ENCODE results near the gene TMIE.
"Not testable (repeated sequence)": the region's sequence is repeated elsewhere in the genome, so short reads cannot be mapped to it uniquely, and the experiment has no call there.

Gene TMIE

DNA sequence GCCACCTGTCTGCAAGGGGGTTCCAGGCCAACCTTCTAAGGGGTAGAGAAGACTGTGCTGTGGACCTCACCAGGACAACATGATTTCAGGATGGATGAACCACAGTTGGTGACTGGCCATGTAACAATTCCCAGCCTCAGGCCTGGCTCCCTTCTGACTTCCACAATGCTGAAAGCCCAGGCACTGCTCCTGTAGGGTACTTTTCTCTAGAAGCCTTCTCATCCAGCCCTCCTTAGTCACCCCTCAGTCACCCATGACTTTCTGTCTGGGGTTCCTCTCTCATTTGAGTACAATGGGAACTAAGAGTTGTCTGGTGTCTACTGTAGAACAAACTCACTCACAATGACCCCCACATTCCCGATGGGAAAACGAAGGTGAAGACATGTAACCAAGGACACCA lies 16.3 kb upstream of the TMIE start:
- FAIRE-seq (no peak), DNase-seq (ENCODE audit: low spot score) (no peak)

DNA sequence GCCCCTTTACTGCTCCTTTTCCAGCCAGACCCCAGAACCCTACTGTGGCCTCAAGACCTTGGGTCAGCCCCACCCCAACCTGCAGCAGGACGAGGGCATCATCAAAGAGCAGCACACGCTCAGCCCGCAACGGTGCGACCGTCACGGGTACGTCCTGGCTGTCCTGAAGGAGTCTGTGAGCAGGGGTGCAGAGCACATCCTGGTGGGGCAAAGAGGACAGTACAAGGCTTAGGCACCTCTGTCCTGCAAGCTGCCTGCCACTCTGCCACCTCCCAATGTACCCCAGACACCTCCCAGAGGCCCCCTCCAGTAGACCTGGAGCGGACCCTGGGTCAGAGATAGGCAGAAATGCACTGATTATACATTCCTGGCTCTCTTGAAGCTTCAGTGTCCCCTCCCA lies 15.7 kb upstream of the TMIE start:
- FAIRE-seq = no peak
- no peak for DNase-seq (ENCODE audit: low spot score)

DNA sequence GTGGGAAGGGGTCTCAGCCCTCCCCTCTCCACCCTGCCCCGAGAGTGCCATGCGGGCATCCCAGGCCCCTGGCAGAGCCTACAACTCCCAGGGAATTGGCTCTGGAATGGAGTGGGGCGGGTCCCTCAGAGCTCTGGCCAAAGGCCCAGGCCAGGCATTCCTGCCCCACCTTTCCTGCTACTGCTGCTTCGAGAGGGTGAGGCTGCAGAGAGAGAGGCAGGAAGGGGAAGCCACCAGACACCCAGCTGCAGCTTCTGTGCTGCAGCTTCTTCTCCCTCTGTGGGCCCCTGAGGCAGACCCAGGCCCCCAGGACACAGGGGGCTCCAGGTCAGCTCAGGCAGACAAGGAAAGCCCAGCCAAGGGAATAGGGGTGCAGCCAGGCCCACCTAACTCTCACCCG lies 10.4 kb upstream of the TMIE start:
- no peak for DNase-seq (ENCODE audit: low spot score)
- FAIRE-seq = no peak

DNA sequence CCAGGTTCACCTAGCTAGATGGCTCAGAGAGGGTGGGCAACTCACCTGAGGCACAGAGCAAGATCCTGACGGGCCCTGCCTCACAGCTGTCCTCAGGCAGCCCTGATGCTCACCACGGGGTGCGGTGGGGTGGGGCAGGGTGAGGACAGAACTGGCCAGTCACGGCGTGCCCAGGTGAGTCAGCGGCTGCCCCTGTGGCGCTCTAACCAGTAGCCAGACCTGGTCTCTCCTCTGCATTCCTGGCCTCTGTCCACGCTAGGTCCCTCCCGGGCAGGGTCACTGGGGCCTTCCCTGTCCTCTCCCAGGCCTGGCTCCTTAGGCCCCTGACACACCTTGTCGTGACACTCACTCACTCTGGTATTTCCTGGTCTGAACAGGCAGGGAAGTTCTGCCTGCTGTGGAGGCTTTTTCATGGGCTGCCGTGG lies 8.6 kb upstream of the TMIE start:
- DNase-seq (ENCODE audit: low spot score) (peak; percentile 86), FAIRE-seq (peak; percentile 46)

DNA sequence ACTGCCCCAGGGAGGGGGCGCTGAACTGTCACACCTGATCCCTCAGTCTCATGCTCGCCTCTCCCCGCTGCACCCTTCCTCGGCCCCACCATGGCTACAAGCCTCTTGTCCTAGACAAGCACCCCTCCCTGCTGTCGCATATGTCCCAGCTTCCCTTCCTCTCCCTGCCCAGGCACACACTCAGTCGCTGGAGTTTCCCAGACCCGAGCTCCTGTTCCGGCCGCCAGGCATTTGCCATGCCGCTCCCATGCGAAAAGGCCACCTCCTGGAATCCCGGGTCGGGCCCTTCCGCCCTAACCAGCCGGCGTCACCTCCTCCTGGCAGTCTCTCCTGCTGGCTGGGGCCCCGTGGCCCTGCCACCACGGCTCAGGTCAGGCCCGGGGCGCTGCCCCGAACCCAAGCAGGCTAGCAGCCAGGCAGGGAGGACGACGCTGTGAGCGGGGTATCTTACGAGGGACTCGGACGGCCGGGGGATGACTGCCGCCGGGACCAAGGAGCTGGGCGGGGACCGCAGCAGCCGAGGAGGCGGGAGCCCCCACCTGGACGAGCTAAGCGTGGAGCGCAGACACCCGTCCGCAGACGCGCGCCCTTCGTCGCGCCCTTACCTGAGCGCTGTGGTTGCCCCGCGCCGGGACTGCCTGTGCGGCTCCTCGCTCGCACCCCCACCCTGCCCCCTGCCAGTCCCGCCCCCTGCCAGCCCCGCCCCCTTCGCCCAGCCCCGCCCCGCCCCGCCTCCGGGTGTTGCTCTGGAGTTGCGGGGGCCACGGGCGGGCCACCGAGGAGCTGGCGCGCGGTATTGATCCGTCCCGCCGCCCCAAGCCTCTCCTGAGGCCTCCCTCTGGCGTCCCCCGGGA lies 7.9 kb upstream of the TMIE start, which contains the start of gene ALS2CL:
Gene ALS2CL, minus strand, starts transcription at position 642 of the 854 bp plus-strand sequence. CDS start 4,239 bp downstream, outside the sequence.
- no peak for FAIRE-seq
- DNase-seq (ENCODE audit: low spot score) = peak; percentile 31

DNA sequence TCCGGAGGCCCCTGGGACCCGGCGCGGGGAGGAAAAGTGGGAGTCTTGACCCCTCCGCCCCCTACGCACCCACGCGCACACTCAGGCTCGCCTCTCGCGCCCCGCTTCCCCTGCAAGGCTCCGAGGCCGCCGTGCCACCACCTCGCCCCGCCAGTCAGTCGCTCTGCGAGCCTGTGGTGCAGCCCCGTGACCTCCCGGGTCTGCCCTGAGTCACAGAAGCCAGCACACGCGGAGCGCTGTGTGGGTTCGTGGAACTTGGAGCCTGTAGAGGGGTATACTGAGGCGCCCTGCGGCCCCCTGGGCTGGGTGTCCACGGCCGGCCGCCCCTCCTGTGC lies 7.3 kb upstream of the TMIE start:
- no peak for DNase-seq (ENCODE audit: low spot score)
- no peak for FAIRE-seq

DNA sequence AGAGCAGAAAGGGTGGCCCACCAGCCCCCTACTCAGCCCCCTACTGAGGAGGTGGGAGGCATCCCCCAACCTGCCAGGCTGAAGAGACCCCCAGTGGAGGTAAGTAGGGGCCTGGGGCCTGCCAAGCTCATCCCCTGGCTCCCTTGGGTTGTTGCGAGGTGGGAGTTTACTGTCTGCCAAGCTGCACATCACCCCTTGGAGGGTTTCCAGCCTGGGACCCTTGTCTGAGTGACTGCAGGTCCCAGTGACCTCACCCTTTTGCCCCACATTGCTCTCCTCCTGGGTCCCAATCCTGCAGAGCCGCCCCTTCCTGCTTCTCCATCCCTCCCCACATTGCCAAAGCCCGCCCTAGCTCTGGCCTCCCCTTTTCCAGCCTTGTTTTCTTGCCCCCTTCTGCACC lies 6.7 kb upstream of the TMIE start:
- DNase-seq (ENCODE audit: low spot score) (no peak), FAIRE-seq (no peak)

DNA sequence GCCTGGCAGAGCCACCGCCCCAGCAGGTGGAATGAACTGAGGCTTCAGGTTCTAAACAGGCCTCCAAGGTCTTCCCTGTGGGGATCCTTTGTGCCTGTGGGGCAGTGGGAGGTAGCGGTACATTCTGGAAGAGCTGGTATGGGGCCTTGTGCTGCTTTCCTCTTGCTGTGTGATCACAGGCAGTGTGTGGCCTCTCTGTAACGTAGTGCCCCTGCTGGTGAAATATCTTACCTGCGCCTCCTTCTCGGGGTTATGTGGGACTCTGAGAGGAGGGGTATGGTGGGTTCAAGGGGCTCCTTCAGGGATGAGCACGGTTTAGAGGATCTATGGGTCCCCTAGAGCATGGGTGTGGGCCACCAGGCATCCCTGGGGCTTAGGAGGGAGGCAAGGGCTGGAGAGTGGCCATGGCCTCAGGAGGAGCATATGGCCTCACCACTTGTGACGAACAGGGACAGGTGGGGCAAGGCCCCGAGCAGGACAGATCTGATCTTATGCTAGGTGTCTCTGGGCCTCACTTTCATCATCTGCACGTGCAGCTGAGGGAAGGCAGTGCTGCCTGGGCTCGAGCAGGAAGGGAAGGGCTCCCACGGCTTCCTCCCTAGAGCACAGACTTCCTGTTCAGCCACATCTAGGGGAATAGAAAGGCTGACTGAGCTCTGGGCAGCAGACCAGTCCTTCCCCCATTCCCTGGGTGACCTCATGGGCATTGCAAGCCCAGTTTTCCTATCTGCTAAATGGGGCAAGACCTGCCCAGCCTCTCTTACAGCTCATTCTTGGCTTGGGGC lies 5.8 kb upstream of the TMIE start:
- FAIRE-seq (no peak), DNase-seq (ENCODE audit: low spot score) (peak; percentile 53)

DNA sequence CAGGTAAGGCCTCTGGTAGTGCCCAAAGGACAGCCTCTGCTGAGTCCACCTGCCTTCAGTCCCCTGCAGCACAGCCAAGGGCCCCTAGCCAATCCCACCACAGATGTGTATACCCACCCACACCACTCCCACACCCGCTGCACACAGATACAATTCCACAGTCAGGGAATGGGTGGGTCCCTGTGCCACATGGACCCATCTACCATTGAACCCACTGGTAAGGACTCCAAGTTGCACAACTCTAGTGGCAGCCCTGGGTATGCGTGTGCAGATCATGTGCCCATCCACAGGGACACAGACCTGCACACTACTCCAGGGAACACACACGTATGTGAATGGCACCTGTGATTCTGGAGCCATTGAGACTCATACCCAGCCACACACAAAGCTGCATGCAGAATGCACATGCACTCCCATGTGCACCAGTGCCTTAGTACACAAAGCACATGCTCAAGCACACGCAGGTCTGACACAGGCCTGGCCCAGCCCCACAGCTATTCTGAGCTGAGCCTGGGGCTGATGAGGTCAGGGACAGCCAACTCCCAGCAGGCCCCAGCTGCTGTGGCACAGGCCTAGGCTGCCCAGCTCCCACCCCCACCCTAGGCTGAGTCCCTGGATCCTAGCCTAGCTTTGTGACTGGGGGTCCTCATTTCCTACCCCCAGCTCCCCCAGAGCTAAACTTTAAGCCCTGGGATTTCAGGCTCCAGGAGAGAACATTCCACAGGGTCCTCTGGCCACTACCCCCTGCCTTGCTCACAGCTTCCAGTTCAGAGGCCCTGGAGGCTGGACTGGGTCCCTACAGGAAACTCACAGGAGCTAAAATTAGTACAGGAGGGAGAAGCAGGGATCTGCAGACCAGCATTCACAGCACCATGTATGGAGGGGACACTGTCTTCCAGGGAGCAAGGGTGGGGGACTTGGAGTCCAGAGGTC lies 5.0 kb upstream of the TMIE start:
- FAIRE-seq (no peak), DNase-seq (ENCODE audit: low spot score) (no peak)

DNA sequence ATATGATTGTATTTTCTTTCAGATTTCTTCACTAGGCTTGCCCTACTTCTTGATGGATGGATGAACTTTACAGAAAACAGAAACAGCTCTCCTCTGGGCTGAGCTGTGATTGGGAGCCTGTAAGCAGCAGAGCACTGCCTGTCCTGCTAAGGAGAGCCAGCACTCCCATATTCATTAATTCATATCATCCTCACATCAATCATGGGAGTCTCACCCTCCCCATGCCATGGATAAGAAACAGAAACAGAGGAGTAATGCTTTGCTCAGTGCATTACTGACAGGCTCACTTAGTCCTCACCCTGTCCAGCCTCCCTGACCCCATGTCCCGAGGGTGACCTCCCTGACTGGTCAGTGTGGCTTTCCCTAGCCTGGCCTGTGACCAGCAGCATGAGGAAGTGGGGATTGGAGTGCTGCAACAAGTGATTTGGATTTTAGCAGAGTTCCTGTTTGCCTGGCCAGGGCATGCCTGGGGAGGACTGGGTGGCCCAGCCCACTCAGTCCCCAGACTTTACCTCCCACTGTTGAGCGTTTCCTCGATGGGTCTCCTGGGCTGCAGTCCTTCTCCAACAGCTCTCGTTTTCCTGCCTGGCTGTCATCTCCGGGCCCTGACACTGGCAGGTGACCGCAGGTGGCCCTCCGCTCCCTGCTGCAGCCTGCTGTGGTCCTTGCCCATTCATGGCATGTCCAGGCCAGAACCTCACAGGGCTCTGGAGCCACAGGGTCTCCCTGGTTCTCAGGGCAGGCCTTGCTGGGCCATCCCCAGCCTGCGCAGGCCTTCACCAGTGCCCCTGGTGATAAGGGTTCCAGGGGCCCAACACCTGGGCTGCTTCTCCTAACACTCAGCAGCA lies 1.3 kb upstream of the TMIE start:
- FAIRE-seq (no peak), DNase-seq (ENCODE audit: low spot score) (no peak)

DNA sequence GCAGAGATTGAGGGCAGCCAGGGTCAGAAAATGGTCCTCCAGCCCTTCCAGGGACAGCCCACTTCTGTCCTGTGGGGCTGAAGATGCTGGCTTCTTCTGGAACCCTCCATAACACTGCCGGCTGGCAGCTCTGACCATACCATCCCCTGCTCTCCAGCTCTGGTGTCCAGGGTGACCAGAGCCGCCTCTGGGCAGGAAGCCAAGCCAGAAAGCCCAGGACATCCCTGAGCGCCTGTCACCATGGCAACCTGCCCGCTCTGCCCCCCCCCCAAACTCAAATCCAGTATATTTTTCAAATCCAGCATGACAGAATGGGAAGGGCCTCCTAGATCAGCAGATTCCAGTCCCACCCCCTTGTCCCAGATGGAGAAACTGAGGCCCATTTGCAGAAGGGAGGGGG lies 420 bp upstream of the TMIE start:
- DNase-seq (ENCODE audit: low spot score) (peak; percentile 44), FAIRE-seq (no peak)

DNA sequence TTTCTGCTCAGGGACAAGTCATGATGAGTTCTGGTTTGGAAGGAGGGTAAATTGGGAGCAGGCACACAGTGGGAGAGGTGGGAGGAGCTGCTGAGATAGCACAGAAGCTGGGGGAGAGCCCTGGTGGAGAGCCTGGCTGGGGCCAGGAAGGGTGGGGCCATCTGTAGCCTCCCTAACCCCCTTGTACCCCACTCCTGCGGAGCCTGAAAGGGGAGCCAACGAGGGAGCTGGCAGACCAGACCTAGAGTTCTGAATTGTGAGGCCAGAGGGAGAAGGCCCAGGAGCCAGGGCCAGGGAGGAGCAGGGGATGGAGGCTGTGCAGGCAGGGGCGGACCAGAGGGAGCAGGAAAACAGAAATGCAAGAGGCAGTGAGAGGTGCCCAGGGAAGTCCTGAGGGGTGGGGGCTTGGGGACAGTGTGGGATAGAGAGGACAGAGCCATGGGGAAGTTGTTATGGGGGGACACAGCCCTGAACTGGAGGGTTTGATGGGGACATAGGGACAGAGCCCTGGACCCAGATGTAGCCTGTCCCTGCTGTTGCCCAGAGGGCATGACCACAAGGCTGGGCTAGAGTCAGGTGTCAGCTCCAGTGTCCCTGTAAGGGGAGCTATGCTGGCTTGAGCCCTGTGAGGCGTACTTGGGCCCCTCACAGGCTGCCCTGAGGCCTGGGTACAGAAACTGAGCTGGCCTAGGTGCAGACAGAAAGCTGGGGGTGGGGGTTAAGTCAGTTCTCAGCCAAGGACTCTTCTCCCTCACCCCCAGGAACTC lies 1.2 kb downstream of the TMIE start:
- FAIRE-seq (no peak), DNase-seq (ENCODE audit: low spot score) (no peak)

DNA sequence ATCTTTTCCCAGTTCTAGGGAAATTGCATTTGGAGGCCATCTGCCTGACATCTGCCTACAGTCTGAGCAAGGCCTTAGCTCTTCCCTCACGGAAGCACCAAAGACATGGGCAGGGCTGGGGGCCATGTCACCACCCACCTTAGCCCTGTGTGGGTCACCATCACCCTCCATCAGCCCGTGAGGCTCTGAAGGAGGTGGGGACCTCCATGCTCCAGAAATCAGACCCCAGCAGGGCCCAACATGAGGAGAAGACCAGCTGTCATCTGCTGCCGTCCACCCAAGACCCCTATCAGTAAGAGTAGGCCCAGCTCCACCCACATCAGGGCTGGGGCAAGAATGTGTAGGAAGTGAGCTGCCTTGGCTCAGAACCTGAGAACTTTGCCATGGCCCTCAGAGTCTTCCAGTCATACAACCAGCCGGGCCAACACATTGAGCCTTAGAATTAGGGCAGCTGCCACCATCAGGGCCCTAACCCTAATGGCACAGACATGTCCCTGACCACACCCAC lies 1.9 kb downstream of the TMIE start:
- no peak for FAIRE-seq

DNA sequence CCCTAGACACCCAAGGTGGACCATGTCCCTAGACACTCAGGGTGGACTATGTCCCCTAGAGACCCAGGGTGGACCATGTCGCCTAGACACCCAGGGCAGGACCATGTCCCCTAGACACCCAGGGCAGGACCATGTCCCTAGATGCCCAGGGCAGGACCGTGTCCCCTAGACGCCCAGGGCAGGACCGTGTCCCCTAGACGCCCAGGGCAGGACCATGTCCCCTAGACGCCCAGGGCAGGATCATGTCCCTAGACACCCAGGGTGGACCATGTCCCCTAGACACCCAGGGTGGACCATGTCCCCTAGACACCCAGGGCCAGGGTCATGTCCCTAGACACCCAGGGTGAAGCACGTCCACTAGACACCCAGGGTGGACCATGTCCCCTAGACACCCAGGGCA lies 3.2 kb downstream of the TMIE start:
- not testable (repeated sequence) for DNase-seq (ENCODE audit: low spot score); FAIRE-seq

More for the DNA sequence above, 1.9 kb downstream of the TMIE start:
- no peak for DNase-seq (ENCODE audit: low spot score)

DNA sequence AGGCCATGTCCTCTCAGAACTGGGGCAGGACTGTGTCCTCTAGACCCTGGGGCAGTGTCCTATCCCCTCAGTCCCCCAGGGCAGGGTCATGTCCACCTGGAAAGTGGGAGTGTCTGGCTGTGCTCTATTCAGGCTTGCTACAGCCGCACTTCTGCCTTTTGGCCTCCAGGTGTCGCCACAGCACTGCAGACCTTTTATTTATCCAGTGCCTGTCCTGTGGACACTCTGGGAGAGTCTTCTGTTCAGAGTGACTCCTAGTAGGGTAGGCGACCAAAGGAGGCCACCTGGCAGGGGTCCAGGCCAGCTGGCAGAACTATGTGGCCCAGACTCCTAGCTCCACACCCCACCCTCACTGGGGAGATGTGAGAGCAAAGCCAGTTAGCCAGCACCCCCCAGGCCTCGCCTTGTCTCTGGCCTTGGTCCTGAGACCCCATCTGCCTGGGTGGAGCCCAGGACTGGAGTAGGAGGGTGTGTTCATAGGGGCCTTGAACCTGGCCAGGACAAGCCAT lies 3.9 kb downstream of the TMIE start:
- peak; percentile 43 for DNase-seq (ENCODE audit: low spot score)
- no peak for FAIRE-seq

DNA sequence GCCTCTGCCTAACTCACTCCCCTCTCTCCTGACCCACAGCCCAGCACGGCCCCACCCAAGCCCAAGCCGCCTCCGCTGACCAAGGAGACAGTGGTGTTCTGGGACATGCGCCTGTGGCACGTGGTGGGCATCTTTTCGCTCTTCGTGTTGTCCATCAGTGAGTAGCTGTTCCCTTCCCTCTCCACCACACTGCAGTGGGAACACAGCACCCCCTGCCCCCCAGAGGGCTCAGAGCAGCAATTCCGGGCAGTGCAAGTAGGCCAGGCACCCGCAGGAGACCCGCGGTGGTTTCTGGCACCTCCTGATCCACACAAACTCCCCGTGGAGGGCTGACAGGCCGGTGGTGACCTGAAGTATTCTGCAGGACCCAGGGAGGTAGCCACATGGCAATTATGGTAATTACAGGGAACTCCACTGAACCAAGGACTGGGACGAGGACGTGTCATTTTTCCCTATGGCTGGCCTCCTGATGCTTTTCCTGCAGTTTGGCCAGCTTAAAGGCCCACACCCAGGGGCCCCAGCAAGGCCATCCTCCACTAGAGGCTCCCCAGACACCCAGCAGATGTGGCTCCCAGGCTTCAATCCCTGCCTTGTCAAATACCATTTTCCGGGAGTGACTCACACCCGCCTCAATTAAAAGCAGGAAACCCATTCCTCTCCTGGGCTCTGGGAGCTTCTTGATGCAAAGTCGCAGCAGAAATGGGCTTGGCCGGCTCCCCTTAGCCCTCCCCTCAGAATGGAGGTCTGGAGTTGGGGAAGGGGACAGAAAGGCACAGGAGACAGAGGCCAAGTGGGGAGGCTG lies 4.8 kb downstream of the TMIE start:
- no peak for FAIRE-seq
- no peak for DNase-seq (ENCODE audit: low spot score)

DNA sequence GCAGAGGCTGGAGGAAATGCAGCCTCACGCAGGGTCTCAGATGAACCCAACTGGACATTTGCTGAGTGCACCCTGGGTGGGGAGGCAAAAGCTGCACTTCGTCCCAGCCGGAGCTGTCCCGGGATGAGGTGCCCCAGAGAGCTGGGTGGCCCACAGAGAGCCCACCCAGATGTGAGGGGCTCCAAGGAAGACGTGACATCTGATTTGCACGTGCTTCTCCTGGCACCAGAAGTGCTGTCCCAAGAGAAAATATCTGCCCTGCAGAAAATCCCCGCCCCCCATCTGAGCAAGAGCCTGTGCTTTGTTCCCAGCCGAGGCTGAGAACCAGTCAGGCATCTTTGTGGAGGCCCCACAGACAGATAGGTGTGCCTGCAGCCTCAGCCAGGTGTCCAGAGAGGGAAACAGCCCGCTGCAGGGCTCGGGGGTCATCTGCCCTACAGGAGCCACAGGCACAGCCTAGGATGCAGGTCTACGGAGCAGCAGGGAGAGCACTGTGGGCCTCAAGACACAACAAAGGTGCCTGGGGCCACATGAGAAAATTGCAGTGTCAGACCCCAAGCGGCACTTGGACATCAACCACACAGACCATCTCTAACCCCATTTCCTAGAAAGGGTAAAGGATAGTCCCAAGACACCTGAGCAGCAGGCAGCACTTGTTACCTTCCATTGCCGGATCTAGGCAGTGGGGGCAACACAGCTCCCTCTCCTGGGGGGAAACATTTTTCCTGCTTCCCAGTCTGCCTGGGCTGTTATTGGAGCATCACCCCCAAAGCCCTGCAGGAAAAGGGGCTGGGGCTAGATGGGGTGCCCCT lies 5.8 kb downstream of the TMIE start:
- DNase-seq (ENCODE audit: low spot score) = no peak
- FAIRE-seq = no peak

DNA sequence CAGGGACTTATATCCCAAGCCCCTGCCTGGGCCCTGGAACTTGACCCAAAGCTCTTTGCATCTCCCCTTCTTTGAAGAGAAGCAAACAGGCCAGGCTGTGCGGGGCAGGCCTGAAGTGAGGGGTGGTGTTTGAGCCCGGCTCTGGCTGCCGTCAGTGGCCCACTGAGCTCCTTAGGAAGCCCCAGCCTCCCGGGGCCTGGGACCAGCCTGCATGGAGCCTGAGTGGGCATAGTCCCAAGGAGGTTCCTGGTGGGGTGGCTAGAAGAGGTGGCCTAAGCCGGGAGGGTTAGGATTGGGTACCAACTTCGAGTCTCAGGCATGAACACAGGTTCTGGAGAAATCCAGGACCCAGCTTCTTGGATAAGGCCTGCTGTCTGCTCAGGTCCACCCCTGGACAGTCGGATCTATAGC lies 6.4 kb downstream of the TMIE start:
- DNase-seq (ENCODE audit: low spot score) = no peak
- no peak for FAIRE-seq

Measured in RCC 7860 (cell line).